Smooth muscle cell (in vitro differentiated cells): ENCODE data around the gene IL10RB. TPM values are rescaled to one million over a fixed set of nuclear protein-coding genes. Genes with fewer than 3 reads are reported as not detected.
"Not testable (repeated sequence)": the region's sequence is repeated elsewhere in the genome, so short reads cannot be mapped to it uniquely, and the experiment has no call there.

Experiments used
- DNase-seq: peaks from one replicate; lab custom pipeline; 2025; ENCODE audit not compliant: unreplicated experiment; lab: John Stamatoyannopoulos, UW
- H2AFZ ChIP-seq: fragments of 200-600 bp; sonication (generic); 2 replicates; pipeline ENCODE4 v1.6.0; 2016; ENCODE audit warnings: antibody characterized with exemption, low read depth, mild to moderate bottlenecking
- H3F3A ChIP-seq: fragments of 200-600 bp; sonication (generic); 2 replicates; pipeline ENCODE4 v1.6.0; 2017; ENCODE audit warnings: antibody characterized with exemption, low read depth
- H3K27ac ChIP-seq: fragments of 200-600 bp; sonication (generic); 2 replicates; pipeline ENCODE4 v1.5.1; 2016; ENCODE audit warnings: low read depth, mild to moderate bottlenecking
- H3K27me3 ChIP-seq: fragments of 200-600 bp; sonication (generic); 2 replicates; pipeline ENCODE4 v1.6.1; 2016; ENCODE audit warnings: low read depth, mild to moderate bottlenecking
- H3K36me3 ChIP-seq: fragments of 200-600 bp; sonication (generic); 2 replicates; pipeline ENCODE4 v1.5.1; 2016; ENCODE audit warnings: low read depth
- H3K4me1 ChIP-seq: fragments of 200-600 bp; sonication (generic); 2 replicates; pipeline ENCODE4 v1.5.1; 2016; ENCODE audit warnings: low read depth
- H3K4me2 ChIP-seq: fragments of 200-600 bp; sonication (generic); 2 replicates; pipeline ENCODE4 v1.6.0; 2016; ENCODE audit warnings: mild to moderate bottlenecking
- H3K4me3 ChIP-seq: fragments of 200-600 bp; sonication (generic); 2 replicates; pipeline ENCODE4 v1.5.1; 2016; ENCODE audit warnings: mild to moderate bottlenecking
- H3K79me2 ChIP-seq: fragments of 200-600 bp; sonication (generic); 2 replicates; pipeline ENCODE4 v1.6.0; 2016; ENCODE audit warnings: low read depth, mild to moderate bottlenecking
- H3K9ac ChIP-seq: fragments of 200-600 bp; sonication (generic); 2 replicates; pipeline ENCODE4 v1.6.0; 2016; ENCODE audit warnings: low read depth
- H3K9me3 ChIP-seq: fragments of 200-600 bp; sonication (generic); replicated peaks from 2 replicates; pipeline ENCODE4 v1.5.1; 2016; ENCODE audit warnings: low read depth
- H4K20me1 ChIP-seq: fragments of 200-600 bp; sonication (generic); 2 replicates; pipeline ENCODE4 v1.6.0; 2016; ENCODE audit warnings: low read depth
- WGBS: methylation state at CpG from one replicate; pipeline ENCODE4 v1.1.7; 2016; ENCODE audit warnings: low lambda C conversion rate; 5-methylcytosine and 5-hydroxymethylcytosine counted together
- polyA plus RNA-seq: library from polyadenylated mRNA; unstranded; fragments of >200 nt; fragmentation: Nextera tagmentation; extraction: Ambion mirVana; gene quantifications from 2 replicates; pipeline ENCODE4 v1.2.1, GENCODE V29; 2016
- total RNA-seq: library from RNA; depleted of rRNA; stranded (reverse); fragments of >200 nt; gene quantifications from 2 replicates; pipeline ENCODE4 v1.2.3, GENCODE V29; 2014
- TF ChIP-seq, protein P1 (sequence below): fragments of 200-600 bp; sonication (generic); IDR thresholded peaks from 2 replicates; pipeline ENCODE4 v1.5.1; 2017; ENCODE audit warnings: borderline replicate concordance, mild to moderate bottlenecking, antibody characterized with exemption; ENCODE audit not compliant: insufficient read depth, poor library complexity, severe bottlenecking

IL10RB gene
- total and polyA plus RNA-seq, 2 experiments from 2014 or later = 34.4 to 40.2 TPM

- no peak overlapping the region for H2AFZ ChIP-seq
- WGBS = 50% methylated on average over 3 of the region's 3 CpGs
These were observed 28.7 kb upstream of the IL10RB start for GRCh38 chr21:33237486-33237885.

DNA sequence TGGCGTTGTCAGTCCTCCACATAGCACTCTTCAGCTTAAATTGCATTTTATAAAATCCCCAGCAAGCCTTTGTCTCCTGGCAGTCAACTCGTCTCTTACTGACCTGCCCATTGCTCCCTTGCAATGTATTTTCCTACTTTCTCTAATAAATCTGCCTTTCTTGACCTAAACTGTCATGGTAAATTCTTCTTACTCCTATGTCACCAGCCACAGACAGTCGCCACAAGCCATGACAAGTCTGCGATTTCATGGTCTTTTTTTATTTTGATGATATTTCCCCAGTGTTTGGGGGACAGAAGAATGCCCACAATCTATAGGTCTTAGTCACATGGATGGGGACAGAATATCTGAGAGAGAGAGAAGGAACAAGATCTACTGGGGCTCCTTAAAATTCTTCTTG is 28.0 kb upstream of the IL10RB start:
- Histone ChIP-seq H4K20me1 (peaks cover 44% of the 10 kb centered on the region), H3K36me3 (peaks cover 3% of the 10 kb centered on the region), H3K4me1 (no peaks in the 10 kb centered on the region), H3K4me2 (peak overlapping the region; percentile 60), H3K27me3 (no peaks in the 10 kb centered on the region), H3K4me3 (no peak overlapping the region), H3K9me3 (no peaks in the 10 kb centered on the region), H3K27ac (peak overlapping the region; percentile 82), H3F3A (no peaks in the 10 kb centered on the region), H3K79me2 (peaks cover 72% of the 10 kb centered on the region), H3K9ac (peak overlapping the region; percentile 59), H2AFZ (no peak overlapping the region)
- TF ChIP-seq, protein P1, sequence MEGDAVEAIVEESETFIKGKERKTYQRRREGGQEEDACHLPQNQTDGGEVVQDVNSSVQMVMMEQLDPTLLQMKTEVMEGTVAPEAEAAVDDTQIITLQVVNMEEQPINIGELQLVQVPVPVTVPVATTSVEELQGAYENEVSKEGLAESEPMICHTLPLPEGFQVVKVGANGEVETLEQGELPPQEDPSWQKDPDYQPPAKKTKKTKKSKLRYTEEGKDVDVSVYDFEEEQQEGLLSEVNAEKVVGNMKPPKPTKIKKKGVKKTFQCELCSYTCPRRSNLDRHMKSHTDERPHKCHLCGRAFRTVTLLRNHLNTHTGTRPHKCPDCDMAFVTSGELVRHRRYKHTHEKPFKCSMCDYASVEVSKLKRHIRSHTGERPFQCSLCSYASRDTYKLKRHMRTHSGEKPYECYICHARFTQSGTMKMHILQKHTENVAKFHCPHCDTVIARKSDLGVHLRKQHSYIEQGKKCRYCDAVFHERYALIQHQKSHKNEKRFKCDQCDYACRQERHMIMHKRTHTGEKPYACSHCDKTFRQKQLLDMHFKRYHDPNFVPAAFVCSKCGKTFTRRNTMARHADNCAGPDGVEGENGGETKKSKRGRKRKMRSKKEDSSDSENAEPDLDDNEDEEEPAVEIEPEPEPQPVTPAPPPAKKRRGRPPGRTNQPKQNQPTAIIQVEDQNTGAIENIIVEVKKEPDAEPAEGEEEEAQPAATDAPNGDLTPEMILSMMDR = no peak
- DNase-seq = no peak
- 65% methylated on average over 4 of the region's 4 CpGs for WGBS

More at GRCh38 chr21:33237486-33237885, 28.7 kb upstream of the IL10RB start:
- peak overlapping the region; percentile 82 for H3K27ac ChIP-seq
- H3K79me2 ChIP-seq = peaks cover 76% of the 10 kb centered on the region
- peak overlapping the region; percentile 17 for H3K4me2 ChIP-seq
- H3K36me3 ChIP-seq = peaks cover 3% of the 10 kb centered on the region
- H3F3A ChIP-seq = no peaks in the 10 kb centered on the region
- no peaks in the 10 kb centered on the region for H3K27me3 ChIP-seq
- H3K4me1 ChIP-seq = peaks cover 6% of the 10 kb centered on the region
- H3K9me3 ChIP-seq = no peaks in the 10 kb centered on the region
- no peak for DNase-seq
- TF ChIP-seq, protein P1 = no peak
- no peak overlapping the region for H3K9ac ChIP-seq
- H4K20me1 ChIP-seq = peaks cover 46% of the 10 kb centered on the region
- H3K4me3 ChIP-seq = no peak overlapping the region

GRCh38 chr21:33238565-33239255 is 27.5 kb upstream of the IL10RB start:
- WGBS = 85% methylated on average over 7 of the region's 7 CpGs
- H3K9ac ChIP-seq = peak overlapping the region; percentile 59
- peaks cover 66% of the 10 kb centered on the region for H3K79me2 ChIP-seq
- peaks cover 3% of the 10 kb centered on the region for H3K36me3 ChIP-seq
- no peaks in the 10 kb centered on the region for H3K9me3 ChIP-seq
- TF ChIP-seq, protein P1 = no peak
- no peaks in the 10 kb centered on the region for H3K4me1 ChIP-seq
- peaks cover 50% of the 10 kb centered on the region for H4K20me1 ChIP-seq
- DNase-seq = no peak
- H2AFZ ChIP-seq = no peak overlapping the region
- H3K27ac ChIP-seq = peak overlapping the region; percentile 82
- H3K4me3 ChIP-seq = no peak overlapping the region
- no peaks in the 10 kb centered on the region for H3F3A ChIP-seq
- peak overlapping the region; percentile 60 for H3K4me2 ChIP-seq
- no peaks in the 10 kb centered on the region for H3K27me3 ChIP-seq

DNA sequence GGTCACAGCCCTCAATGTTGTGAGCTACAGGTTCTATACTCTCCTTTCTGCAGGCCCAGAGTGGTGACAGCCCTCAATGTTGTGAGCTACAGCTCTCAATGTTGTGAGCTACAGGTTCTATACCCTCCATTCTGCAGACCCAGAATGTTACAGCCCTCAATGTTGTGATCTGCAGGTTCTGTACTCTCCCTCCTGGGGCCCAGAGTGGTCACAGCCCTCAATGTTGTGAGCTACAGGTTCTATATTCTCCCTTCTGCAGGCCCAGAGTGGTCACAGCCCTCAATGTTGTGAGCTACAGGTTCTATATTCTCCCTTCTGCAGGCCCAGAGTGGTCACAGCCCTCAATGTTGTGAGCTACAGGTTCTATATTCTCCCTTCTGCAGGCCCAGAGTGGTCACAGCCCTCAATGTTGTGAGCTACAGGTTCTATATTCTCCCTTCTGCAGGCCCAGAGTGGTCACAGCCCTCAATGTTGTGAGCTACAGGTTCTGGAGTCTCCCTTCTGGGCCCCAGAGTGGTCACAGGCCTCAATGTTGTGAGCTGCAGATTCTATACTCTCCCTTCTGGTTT is 26.5 kb upstream of the IL10RB start:
- not testable (repeated sequence) for H3K4me3 ChIP-seq, H3F3A ChIP-seq, H3K36me3 ChIP-seq, H3K9ac ChIP-seq, H3K27ac ChIP-seq, DNase-seq, H3K4me1 ChIP-seq, H3K9me3 ChIP-seq, H3K27me3 ChIP-seq, H2AFZ ChIP-seq, H3K4me2 ChIP-seq
- H4K20me1 ChIP-seq = peaks cover 51% of the 10 kb centered on the region
- peaks cover 57% of the 10 kb centered on the region for H3K79me2 ChIP-seq
